Fibroblast of mammary gland (primary cell): Measurements from ENCODE around the gene CATSPERB.

ENCODE experiments used
- DNase-seq: peaks from one replicate; pipeline ENCODE4 v3.0.0-alpha.2; 2010; ENCODE audit warnings: low read depth
- H3K4me3 ChIP-seq: 2 replicates; pipeline ENCODE4 v1.5.1; 2011; ENCODE audit warnings: low read depth, mild to moderate bottlenecking, low read length, moderate library complexity; ENCODE audit not compliant: control insufficient read depth
- TF ChIP-seq, protein P1 (sequence below): conservative IDR thresholded peaks from 2 replicates; pipeline ENCODE4 v1.5.1; 2011; ENCODE audit warnings: low read depth, low read length, inconsistent platforms; ENCODE audit not compliant: control insufficient read depth, insufficient read depth

Gene CATSPERB, protein sequence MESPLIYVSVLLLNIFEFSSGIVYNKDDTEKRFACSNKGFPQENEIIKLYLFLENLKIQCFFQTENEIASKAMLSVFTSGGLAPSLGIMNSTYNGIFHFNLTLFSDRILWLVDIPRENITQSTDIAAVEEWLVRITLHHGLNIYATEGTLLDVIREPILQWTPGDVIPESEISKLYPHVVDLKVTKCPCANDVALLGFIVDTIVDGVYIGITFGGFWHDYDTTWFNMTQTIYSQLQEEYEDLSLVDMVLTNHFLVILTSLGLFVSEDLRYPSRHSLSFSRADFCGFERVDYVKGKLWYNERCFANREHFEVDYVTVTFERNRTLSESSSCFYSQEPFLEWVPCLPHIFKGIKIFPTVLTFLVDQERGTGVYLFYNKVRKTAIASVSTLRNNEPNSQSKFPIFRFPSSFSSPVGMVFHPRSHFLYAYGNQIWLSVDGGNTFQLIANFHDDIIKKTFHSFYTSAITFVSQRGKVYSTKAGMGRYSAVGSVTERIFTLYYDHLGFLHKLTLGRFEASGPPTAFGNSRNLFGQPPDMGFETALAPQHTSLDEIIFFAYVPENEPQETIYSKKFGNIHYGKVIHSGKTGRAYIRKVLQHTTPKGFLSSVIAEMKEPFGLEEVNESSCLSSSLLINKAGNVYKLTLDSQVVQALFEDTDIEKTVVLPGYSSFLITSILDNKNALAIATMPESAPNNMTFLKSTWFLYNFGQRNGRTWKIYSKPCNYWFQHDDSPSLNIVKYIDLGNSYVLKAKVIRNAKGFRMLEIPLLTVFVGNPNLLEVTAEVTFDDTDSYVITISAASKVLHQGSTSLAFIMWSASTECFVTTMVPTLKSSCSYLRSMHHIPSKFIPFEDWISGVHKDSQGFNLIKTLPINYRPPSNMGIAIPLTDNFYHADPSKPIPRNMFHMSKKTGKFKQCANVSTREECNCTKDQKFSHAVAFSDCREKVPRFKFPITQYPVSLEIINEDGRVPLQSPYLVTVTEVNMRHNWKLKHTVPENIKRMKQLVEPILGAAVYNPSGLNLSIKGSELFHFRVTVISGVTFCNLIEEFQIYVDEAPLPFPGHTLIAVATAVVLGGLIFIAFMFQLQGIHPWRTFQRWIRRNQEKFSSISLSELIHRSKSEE

DNA sequence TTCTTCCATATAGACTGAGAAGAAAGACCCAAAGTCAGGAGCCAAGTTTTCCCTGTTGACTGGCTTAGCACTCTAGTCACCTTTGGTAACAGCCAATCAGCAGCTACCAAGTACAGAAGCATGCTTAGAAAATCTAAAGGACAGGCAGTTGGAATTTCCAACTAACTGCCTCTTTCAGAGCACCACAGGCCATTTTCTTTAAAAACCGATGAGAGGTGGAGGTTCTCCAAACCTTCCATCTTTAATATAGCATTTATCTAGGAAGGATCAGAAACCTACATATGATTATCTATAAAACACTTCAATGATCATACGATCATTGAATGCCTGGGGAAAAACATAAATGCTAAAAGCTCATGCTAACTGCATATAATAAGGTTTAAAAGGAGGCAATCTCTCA is at the start of gene CATSPERB:
Gene CATSPERB (minus strand): TSS at position 101 of the 400 bp plus-strand sequence. CDS start 2,607 bp downstream, outside the sequence.
- TF ChIP-seq, protein P1, sequence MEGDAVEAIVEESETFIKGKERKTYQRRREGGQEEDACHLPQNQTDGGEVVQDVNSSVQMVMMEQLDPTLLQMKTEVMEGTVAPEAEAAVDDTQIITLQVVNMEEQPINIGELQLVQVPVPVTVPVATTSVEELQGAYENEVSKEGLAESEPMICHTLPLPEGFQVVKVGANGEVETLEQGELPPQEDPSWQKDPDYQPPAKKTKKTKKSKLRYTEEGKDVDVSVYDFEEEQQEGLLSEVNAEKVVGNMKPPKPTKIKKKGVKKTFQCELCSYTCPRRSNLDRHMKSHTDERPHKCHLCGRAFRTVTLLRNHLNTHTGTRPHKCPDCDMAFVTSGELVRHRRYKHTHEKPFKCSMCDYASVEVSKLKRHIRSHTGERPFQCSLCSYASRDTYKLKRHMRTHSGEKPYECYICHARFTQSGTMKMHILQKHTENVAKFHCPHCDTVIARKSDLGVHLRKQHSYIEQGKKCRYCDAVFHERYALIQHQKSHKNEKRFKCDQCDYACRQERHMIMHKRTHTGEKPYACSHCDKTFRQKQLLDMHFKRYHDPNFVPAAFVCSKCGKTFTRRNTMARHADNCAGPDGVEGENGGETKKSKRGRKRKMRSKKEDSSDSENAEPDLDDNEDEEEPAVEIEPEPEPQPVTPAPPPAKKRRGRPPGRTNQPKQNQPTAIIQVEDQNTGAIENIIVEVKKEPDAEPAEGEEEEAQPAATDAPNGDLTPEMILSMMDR, result no peak
- no peak for DNase-seq
- H3K4me3 ChIP-seq, result no peak within 1 kb of the TSS

DNA sequence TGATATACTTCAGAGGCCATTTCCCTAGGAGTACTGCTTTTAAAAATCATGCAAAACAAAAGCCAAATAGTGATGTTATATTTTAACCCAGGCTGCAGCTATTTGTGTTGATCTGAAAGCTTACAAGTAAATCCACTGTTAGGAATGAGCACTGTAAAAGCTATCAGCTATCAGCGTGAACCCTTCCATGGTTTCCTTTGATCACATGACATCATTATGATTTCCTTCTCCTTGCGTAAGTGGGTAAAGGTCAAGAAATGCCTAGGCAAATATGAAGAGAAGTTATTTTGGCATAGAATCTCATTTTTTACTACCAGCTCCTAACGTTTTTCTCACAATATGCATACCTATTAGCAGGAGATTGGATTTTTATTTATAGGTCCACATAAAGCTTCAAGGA is 48.6 kb upstream of the CATSPERB start:
- TF ChIP-seq, protein P1, result no peak
- no peak overlapping the region for H3K4me3 ChIP-seq
- DNase-seq, result no peak

DNA sequence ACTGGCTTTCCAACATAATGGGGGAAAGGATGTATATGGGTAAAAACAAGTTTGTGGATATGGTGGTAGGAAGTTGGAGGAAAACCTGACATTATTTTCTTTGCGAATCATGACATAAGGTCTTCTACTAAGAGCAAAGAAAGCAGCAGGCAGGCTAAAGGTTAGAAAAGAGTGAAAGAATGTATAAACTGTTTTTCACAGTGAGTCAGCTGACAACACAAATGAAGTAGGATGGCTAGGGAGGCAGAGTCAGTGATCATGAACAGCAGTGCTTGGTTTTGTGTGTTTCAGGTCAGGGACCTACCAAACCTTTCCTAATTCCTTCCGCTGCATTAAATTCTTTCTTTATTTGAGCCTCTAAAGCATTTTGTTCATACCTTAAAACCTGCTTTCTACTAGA is 46.3 kb upstream of the CATSPERB start:
- DNase-seq, result peak; percentile 19
- TF ChIP-seq, protein P1, result no peak
- no peak overlapping the region for H3K4me3 ChIP-seq

DNA sequence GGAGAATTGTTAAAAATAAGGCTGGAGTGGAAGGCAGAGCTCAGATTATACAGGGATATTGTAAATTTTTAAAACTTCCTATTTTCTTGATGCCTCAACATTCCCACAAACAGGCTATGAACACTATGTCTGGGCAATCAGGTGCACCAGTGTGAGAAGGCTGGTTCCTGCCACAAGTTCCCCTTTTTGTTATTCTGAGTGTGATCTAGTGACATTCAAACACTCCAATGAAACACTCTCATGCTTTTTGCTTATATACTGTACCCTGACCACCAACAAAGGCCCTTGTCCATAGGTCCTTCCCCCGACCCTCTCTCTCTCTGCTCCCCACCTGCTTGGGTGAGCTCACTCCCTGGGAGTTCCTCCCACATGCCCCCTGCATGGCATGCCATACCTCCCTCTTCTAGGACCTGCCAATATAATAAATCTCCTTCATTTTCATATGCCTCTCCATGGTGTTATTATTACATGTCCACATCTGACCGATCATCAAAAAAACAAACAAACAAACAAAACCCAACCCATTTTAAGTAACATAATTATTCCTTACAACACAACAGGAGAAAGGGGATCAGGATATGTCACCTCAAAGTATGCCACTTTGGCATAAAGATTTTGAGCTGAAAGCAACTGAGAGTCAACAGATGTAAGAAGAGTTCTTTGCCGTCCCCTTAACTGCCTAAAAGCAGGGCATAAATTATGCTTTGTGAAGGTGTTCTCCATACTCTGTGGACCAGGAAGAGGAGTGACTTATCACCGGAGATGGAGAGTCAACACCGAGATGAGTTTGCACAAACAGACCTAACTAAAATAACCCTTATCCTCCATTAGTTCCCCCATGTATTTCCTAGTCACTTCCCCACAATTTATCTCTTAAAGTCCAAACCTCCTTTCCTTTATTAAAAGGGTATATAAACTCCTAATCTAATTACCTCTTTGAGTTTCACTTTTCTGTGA is 42.5 kb upstream of the CATSPERB start:
- no peak overlapping the region for H3K4me3 ChIP-seq
- DNase-seq, result no peak
- TF ChIP-seq, protein P1, result no peak

DNA sequence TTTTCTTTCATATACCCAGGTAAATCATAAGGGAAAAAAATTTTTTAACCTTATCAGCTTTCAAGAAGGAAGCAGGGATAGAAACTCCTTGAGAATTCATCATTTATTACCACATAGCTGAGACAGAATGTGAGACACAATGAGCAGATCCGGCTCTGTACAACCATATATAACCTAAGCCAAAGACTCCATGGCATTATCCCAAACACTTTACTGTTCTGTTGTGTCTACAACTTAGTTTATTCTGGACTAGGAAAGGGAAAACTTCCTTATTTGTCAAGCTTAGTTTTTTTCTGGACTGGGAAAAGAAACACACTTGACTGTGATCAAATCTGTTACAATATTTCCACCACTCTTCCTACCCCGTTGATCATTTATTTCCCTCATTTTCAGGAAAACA is 38.3 kb upstream of the CATSPERB start:
- TF ChIP-seq, protein P1, result no peak
- no peak for DNase-seq
- no peak overlapping the region for H3K4me3 ChIP-seq
